HCT116 (cell line): ENCODE measurements around the gene BTNL9.

ENCODE experiments used
- CTCF ChIP-seq, 3 experiments: fragments of 200-600 bp in 1 of 3; sonication (generic) in 1 of 3; IDR thresholded peaks in 2 of 3; conservative IDR thresholded peaks in 1 of 3; 2 replicates each; pipeline ENCODE4 v1.5.1; 2012 to 2017; ENCODE audit warnings: low read depth in 2 of 3, low read length in 2 of 3, antibody characterized with exemption in 1 of 3, borderline replicate concordance in 1 of 3, control low read depth in 1 of 3, mild to moderate bottlenecking in 1 of 3, mixed read lengths in 1 of 3, mixed run types in 1 of 3, moderate library complexity in 1 of 3; ENCODE audit not compliant: insufficient read depth in 1 of 3
- EZH2 ChIP-seq: fragments of 200-600 bp; sonication (generic); IDR thresholded peaks from 2 replicates; pipeline ENCODE4 v1.6.1; 2017; ENCODE audit warnings: antibody characterized with exemption, mixed run types
- POLR2A ChIP-seq: IDR thresholded peaks from 2 replicates; pipeline ENCODE4 v1.7.0; 2011; ENCODE audit warnings: borderline replicate concordance; ENCODE audit not compliant: insufficient read depth, insufficient read length; ENCODE audit errors: extremely low read depth
- POLR2AphosphoS5 ChIP-seq: IDR thresholded peaks from 2 replicates; pipeline ENCODE4 v1.6.1; 2011; ENCODE audit warnings: mild to moderate bottlenecking, low read depth, low read length, moderate library complexity
- REST ChIP-seq: IDR thresholded peaks from 2 replicates; pipeline ENCODE4 v1.6.1; 2012; ENCODE audit warnings: low read depth

- TF ChIP-seq EZH2 (no peak), POLR2A (no peak), POLR2AphosphoS5 (no peak), REST (no peak), CTCF (IDR thresholded peaks at IDR 0.05 in 2 of 3, conservative IDR thresholded peaks at IDR 0.05 in 1 of 3; ENCODE audit: borderline replicate concordance in 1 of 3, insufficient read depth in 1 of 3, low read depth in 2 of 3, low read length in 2 of 3) (no peak)
These were observed 20.1 kb downstream of the BTNL9 start for GRCh38 chr5:181060231-181060590.
